K562 (cell line): ENCODE results near the gene DNAJC19. TPM values are rescaled to one million over a fixed set of nuclear protein-coding genes. Genes with fewer than 3 reads are reported as not detected.

ENCODE experiments used
- ATAC-seq: fragments of 200-7000 bp; cut with Tn5 transposase; 3 replicates; pipeline ENCODE4 v1.9.1; 2020; ENCODE audit warnings: moderate library complexity
- BruUV-seq: library from RNA; stranded (reverse); fragments of 400-500 nt; replicated peaks from 2 replicates; lab custom pipeline; 2021; lab: Mats Ljungman, UMichigan
- CTCF ChIA-PET: fragments of 300-600 bp; formaldehyde crosslinking; extraction: SDS; loops from one replicate; lab custom pipeline; 2021; ENCODE audit warnings: low intra/inter-chr PET ratio; lab: Yijun Ruan, JAX
- POLR2A ChIA-PET: fragments of 300-600, 350-650 bp; sonication (Branson Sonifier 250); formaldehyde crosslinking; extraction: SDS; loops from one replicate; lab custom pipeline; 2021; ENCODE audit warnings: antibody characterized with exemption, inconsistent platforms; lab: Yijun Ruan, JAX
- DNase-seq, 4 experiments: peaks; one replicate each; pipeline versions ENCODE4 v3.0.0 to v3.0.0-alpha.2; 2011 to 2018; ENCODE audit warnings: low spot score in 3 of 4, mixed read lengths in 3 of 4; ENCODE audit errors: extremely low read depth in 1 of 4
- FAIRE-seq: peaks from 2 replicates; lab custom pipeline; 2011; peaks lifted over from hg19 to GRCh38; lab: Jason Lieb, UNC
- H2AFZ ChIP-seq: 2 replicates; pipeline ENCODE4 v1.6.0; 2011; ENCODE audit warnings: low read depth, low read length, control low read depth, inconsistent platforms
- H3K27ac ChIP-seq: fragments of 200-600 bp; 3 replicates; pipeline ENCODE4 v1.8.0; 2011; ENCODE audit warnings: low read depth, mild to moderate bottlenecking, control low read depth, inconsistent platforms, low read length, moderate library complexity, mixed read lengths; ENCODE audit errors: extremely low read depth
- H3K27me3 ChIP-seq, 2 experiments: fragments of 300-600 bp in 1 of 2; 2 replicates in 1 of 2; 3 replicates in 1 of 2; pipeline versions ENCODE4 v1.6.0 to v1.8.0; 2011; ENCODE audit warnings: inconsistent platforms in 2 of 2, low read length in 2 of 2, mild to moderate bottlenecking in 1 of 2, mixed read lengths in 1 of 2, moderate library complexity in 1 of 2; ENCODE audit not compliant: control insufficient read depth in 2 of 2, insufficient read depth in 2 of 2
- H3K36me3 ChIP-seq: fragments of 300-600 bp; 3 replicates; pipeline ENCODE4 v1.8.0; 2011; ENCODE audit warnings: mild to moderate bottlenecking, low read length, inconsistent platforms; ENCODE audit not compliant: control insufficient read depth, insufficient read depth
- H3K4me1 ChIP-seq, 2 experiments: fragments of 200-600 bp in 1 of 2; replicated peaks in 1 of 2; 2 replicates in 1 of 2; 3 replicates in 1 of 2; pipeline versions ENCODE4 v1.5.1 to v1.8.0; 2011; ENCODE audit warnings: inconsistent platforms in 2 of 2, low read length in 2 of 2, mild to moderate bottlenecking in 1 of 2, mixed read lengths in 1 of 2, moderate library complexity in 1 of 2; ENCODE audit not compliant: control insufficient read depth in 2 of 2, insufficient read depth in 2 of 2
- H3K4me2 ChIP-seq: 2 replicates; pipeline ENCODE4 v1.6.1; 2011; ENCODE audit warnings: low read length, control low read depth, inconsistent platforms, mixed read lengths; ENCODE audit not compliant: insufficient read depth
- H3K4me3 ChIP-seq: fragments of 200-600 bp; sonication (generic), shearing (Covaris generic); 2 replicates; pipeline ENCODE4 v1.5.1; 2016; ENCODE audit warnings: control low read depth, inconsistent platforms
- H3K79me2 ChIP-seq: fragments of 200-600 bp; 3 replicates; pipeline ENCODE4 v1.8.0; 2011; ENCODE audit warnings: low read length, inconsistent platforms; ENCODE audit not compliant: control insufficient read depth, insufficient read depth
- H3K9ac ChIP-seq, 2 experiments: 2 replicates each; pipeline versions ENCODE4 v1.6.0 to v1.6.1; 2011; ENCODE audit warnings: low read depth in 2 of 2, low read length in 2 of 2, control low read depth in 1 of 2, inconsistent platforms in 1 of 2, mild to moderate bottlenecking in 1 of 2, mixed read lengths in 1 of 2; ENCODE audit not compliant: insufficient read depth in 1 of 2
- H3K9me1 ChIP-seq: one replicate; pipeline ENCODE4 v1.6.0; 2011; ENCODE audit warnings: inconsistent platforms, mild to moderate bottlenecking, low read length, moderate library complexity; ENCODE audit not compliant: control insufficient read depth, insufficient read depth
- H3K9me3 ChIP-seq: replicated peaks from 2 replicates; pipeline ENCODE4 v1.5.1; 2011; ENCODE audit warnings: low read depth, low read length, inconsistent platforms; ENCODE audit not compliant: control insufficient read depth, insufficient read depth
- H4K20me1 ChIP-seq: replicated peaks from 2 replicates; pipeline ENCODE4 v1.6.1; 2011; ENCODE audit warnings: low read length, inconsistent platforms, mixed read lengths; ENCODE audit not compliant: control insufficient read depth, insufficient read depth
- ELK1 ChIP-seq: sonication (generic); formaldehyde crosslinking; IDR thresholded peaks from 2 replicates; pipeline ENCODE4 v1.8.1; 2022; ENCODE audit warnings: missing genetic modification reagents
- ETS1 ChIP-seq: conservative IDR thresholded peaks from 2 replicates; pipeline ENCODE4 v1.6.1; 2011; ENCODE audit warnings: low read depth, mild to moderate bottlenecking, low read length; ENCODE audit not compliant: control insufficient read depth
- GATAD2A ChIP-seq: fragments of 450-650 bp; IDR thresholded peaks from 2 replicates; pipeline ENCODE4 v1.6.1; 2017
- MIER1 ChIP-seq: fragments of 450-650 bp; IDR thresholded peaks from 2 replicates; pipeline ENCODE4 v1.6.1; 2016; ENCODE audit warnings: antibody characterized with exemption, mild to moderate bottlenecking, low read depth
- NFYB ChIP-seq: IDR thresholded peaks from 2 replicates; pipeline ENCODE4 v1.6.1; 2011; ENCODE audit warnings: mild to moderate bottlenecking, moderate library complexity; ENCODE audit not compliant: insufficient read length; ENCODE audit errors: extremely low read depth
- RCOR1 ChIP-seq, 2 experiments: IDR thresholded peaks; 2 replicates each; pipeline ENCODE4 v1.6.1; 2012; ENCODE audit warnings: low read depth in 2 of 2, low read length in 2 of 2, borderline replicate concordance in 1 of 2, improper control_type of control experiment in 1 of 2
- RNF219 ChIP-seq: fragments of 250-450 bp; sonication (Bioruptor Pico); IDR thresholded peaks from 2 replicates; pipeline ENCODE4 v1.5.0; 2022; ENCODE audit warnings: mild to moderate bottlenecking
- SMARCE1 ChIP-seq: fragments of 450-650 bp; IDR thresholded peaks from 2 replicates; pipeline ENCODE4 v1.7.1; 2016; ENCODE audit warnings: mild to moderate bottlenecking
- SP2 ChIP-seq: IDR thresholded peaks from 2 replicates; pipeline ENCODE4 v1.6.1; 2011; ENCODE audit warnings: mild to moderate bottlenecking, low read depth, low read length, moderate library complexity; ENCODE audit not compliant: poor library complexity, severe bottlenecking; ENCODE audit errors: extremely low read depth
- TFAM ChIP-seq: fragments of 250-450 bp; sonication (Bioruptor Pico); conservative IDR thresholded peaks from 2 replicates; pipeline ENCODE4 v1.5.0; 2021; ENCODE audit warnings: mild to moderate bottlenecking, moderate library complexity
- WGBS: fragments of 100-300 bp; shearing (Covaris generic); methylation state at CpG from one replicate; pipeline ENCODE4 v1.1.6; 2016; ENCODE audit warnings: low coverage, mixed read lengths; ENCODE audit not compliant: insufficient coverage; ENCODE audit errors: missing lambda C conversion rate; 5-methylcytosine and 5-hydroxymethylcytosine counted together
- in situ Hi-C: fragments of 300-500 bp; cut with MboI; formaldehyde crosslinking; loops from 4 replicates; pipeline ENCODE4 v1.15.0; 2018; ENCODE audit warnings: inconsistent platforms, mixed read lengths
- intact Hi-C: fragments of 100-400 bp; cut with micrococcal nuclease; formaldehyde crosslinking; loops from 2 replicates; pipeline ENCODE4 v1.14.2; 2022
- polyA plus RNA-seq, 8 experiments: library from polyadenylated mRNA; depleted of rRNA in 4 of 8; stranded (reverse) in 5 of 8; unstranded in 3 of 8; fragments of >200 nt; fragmentation: Nextera tagmentation in 2 of 8; fragmentation: Illumina TruSeq in 1 of 8; extraction: Ambion mirVana in 2 of 8; extraction: Trizol in 1 of 8; gene quantifications; 2 replicates each; pipeline versions ENCODE4 v1.2.1 to v1.2.3, GENCODE V29; 2011 to 2014; ENCODE audit warnings: inconsistent platforms in 1 of 8, missing spikeins in 1 of 8
- total RNA-seq, 7 experiments: library from RNA; depleted of rRNA in 6 of 7; stranded (reverse); fragments of >200 nt in 6 of 7; fragmentation: Illumina TruSeq in 2 of 7; extraction: Trizol in 2 of 7; gene quantifications; 2 replicates each; pipeline versions ENCODE4 v1.2.1 to v1.2.3, GENCODE V29; 2011 to 2021; ENCODE audit warnings: low replicate concordance in 1 of 7

Gene DNAJC19
- total and polyA plus RNA-seq, 9 of the 15 experiments (the other 6 are each of a cell fraction or from before 2014, with no cell fraction given), result 55.7 to 184 (median 99.1) TPM

GRCh38 chr3:180959691-180960090 is 29.8 kb downstream of the DNAJC19 start:
- no peaks in the 10 kb centered on the region for H3K9me1 ChIP-seq
- no peak overlapping the region for H3K27ac ChIP-seq
- no peak for FAIRE-seq
- no peak for TF ChIP-seq SP2
- no peak for TF ChIP-seq ELK1
- TF ChIP-seq ETS1, result no peak
- no peak for TF ChIP-seq GATAD2A
- no peak for TF ChIP-seq SMARCE1
- no peak for TF ChIP-seq NFYB
- no peak for TF ChIP-seq TFAM (CRISPR knock-in tag)
- TF ChIP-seq RNF219 (CRISPR knock-in tag), result no peak
- no peak for TF ChIP-seq MIER1
- no peak for TF ChIP-seq RCOR1 (IDR thresholded peaks at IDR 0.05; ENCODE audit: borderline replicate concordance in 1 of 2, low read depth in 2 of 2, low read length in 2 of 2)
- TF ChIP-seq, all 486 proteins: peak for 0
- no TSS peak for BruUV-seq
- H3K27me3 ChIP-seq, result no peaks in the 10 kb centered on the region
- H3K9ac ChIP-seq, result no peak overlapping the region
- H2AFZ ChIP-seq, result no peak overlapping the region
- DNase-seq, result no peak
- no peaks in the 10 kb centered on the region for H4K20me1 ChIP-seq
- no peaks in the 10 kb centered on the region for H3K4me1 ChIP-seq
- WGBS, result 100% methylated on average over 1 of the region's 1 CpG
- H3K36me3 ChIP-seq, result peaks cover 94% of the 10 kb centered on the region
- no peaks in the 10 kb centered on the region for H3K79me2 ChIP-seq
- POLR2A ChIA-PET, result no interaction called here
- no peak overlapping the region for H3K4me2 ChIP-seq
- no peak overlapping the region for H3K4me3 ChIP-seq
- no peak for ATAC-seq
- in situ Hi-C loops (no loop called here), intact Hi-C loops (no loop called here)
- CTCF ChIA-PET, result no interaction called here
- H3K9me3 ChIP-seq, result no peaks in the 10 kb centered on the region
